ENCODE measurements around the gene NFATC2. TPM values are rescaled to one million over a fixed set of nuclear protein-coding genes. Genes with fewer than 3 reads are reported as not detected.

The NFATC2 gene
- total and polyA plus RNA-seq, 2 of the 8 experiments (the other 6 are each of a cell fraction or from before 2014, with no cell fraction given) = 0.27 to 0.91 TPM

- Histone ChIP-seq H3K14ac (ENCODE audit: insufficient read length) (no peak overlapping the region), H4K5ac (ENCODE audit: insufficient read length, low read depth, low read length) (no peak overlapping the region), H3K36me3 (ENCODE audit: control insufficient read depth in 2 of 4, insufficient read depth in 4 of 4, low read length in 3 of 4) (no peaks in the 10 kb centered on the region), H2BK20ac (ENCODE audit: low read length) (no peak overlapping the region), H3K9me3 (ENCODE audit: insufficient read depth in 2 of 2, low read depth in 1 of 2, low read length in 1 of 2) (no peaks in the 10 kb centered on the region), H3K27ac (ENCODE audit: low read depth, low read length) (no peak overlapping the region), H3K23me2 (ENCODE audit: low read depth, low read length) (no peaks in the 10 kb centered on the region; the same call in 1 of the 2 replicates), H3K79me1 (ENCODE audit: low read depth, low read length) (no peaks in the 10 kb centered on the region), H3K4me1 (replicated peaks in 1 of 4; ENCODE audit: control insufficient read depth in 3 of 4, insufficient read depth in 4 of 4, low read length in 3 of 4) (no peaks in the 10 kb centered on the region), H4K20me1 (replicated peaks in 1 of 2; ENCODE audit: control insufficient read depth in 1 of 2, insufficient read depth in 2 of 2, low read length in 2 of 2) (no peaks in the 10 kb centered on the region), H2AFZ (ENCODE audit: low read length) (no peak overlapping the region), H3K79me2 (ENCODE audit: control insufficient read depth in 1 of 2, insufficient read depth in 2 of 2, low read length in 2 of 2) (no peaks in the 10 kb centered on the region), H4K8ac (ENCODE audit: extremely low read depth, insufficient read depth, low read length) (no peak overlapping the region; the same call in 1 of the 2 replicates), H3K27me3 (replicated peaks in 1 of 4; ENCODE audit: control insufficient read depth in 3 of 4, extremely low read depth in 1 of 4, insufficient read depth in 3 of 4, low read length in 3 of 4) (no peaks in the 10 kb centered on the region; a peak in 2 of 7 replicates), H3K23ac (ENCODE audit: insufficient read length) (no peak overlapping the region), H2BK120ac (replicated peaks; ENCODE audit: low read depth, low read length) (no peak overlapping the region), H2BK15ac (ENCODE audit: low read length) (no peak overlapping the region), H3K56ac (replicated peaks; ENCODE audit: insufficient read length, low read depth, low read length) (no peak overlapping the region), H3K4me3 (ENCODE audit: extremely low read depth in 1 of 4, insufficient read depth in 2 of 4, low read depth in 3 of 4, low read length in 4 of 4) (no peak overlapping the region), H3K9ac (replicated peaks in 1 of 4; ENCODE audit: extremely low read depth in 1 of 4, low read depth in 3 of 4, low read length in 3 of 4) (no peak overlapping the region), H3K4me2 (ENCODE audit: insufficient read depth in 1 of 2, low read depth in 2 of 2, low read length in 2 of 2) (no peak overlapping the region), H2AK5ac (ENCODE audit: low read depth, low read length) (no peak overlapping the region), H2BK12ac (ENCODE audit: low read depth, low read length) (no peak overlapping the region), H4K91ac (replicated peaks; ENCODE audit: insufficient read length, low read length) (no peak overlapping the region), H3K18ac (ENCODE audit: extremely low read depth, low read length) (no peak overlapping the region), H3K4ac (replicated peaks; ENCODE audit: insufficient read length, low read depth, low read length) (no peak overlapping the region), H2BK5ac (ENCODE audit: low read depth, low read length) (no peak overlapping the region)
- FAIRE-seq = no peak
- POLR2A ChIA-PET (ENCODE audit: partially characterized antibody) = no interaction called here
- no peak for DNase-seq (ENCODE audit: low read depth in 1 of 2, low spot score in 2 of 2)
- 97% methylated on average over 6 of the region's 6 CpGs; no CpG with 5 or more reads in 1 of the 2 experiments for WGBS, 2 experiments (ENCODE audit: extremely low coverage in 1 of 2, insufficient coverage in 1 of 2, insufficient read length in 1 of 2, insufficient replicate concordance in 2 of 2, low coverage in 1 of 2, low lambda C conversion rate in 2 of 2, missing lambda C conversion rate in 1 of 2)
- CTCF ChIA-PET (ENCODE audit: partially characterized antibody) = interaction anchor here (0.8 to 1.6 kb wide), 2 partner anchors 9 to 27 kb away, joined by 3 to 4 read pairs; no protein-coding TSS in a partner anchor
- TF ChIP-seq ZNF274 (IDR thresholded peaks at IDR 0.05; ENCODE audit: borderline replicate concordance, extremely low read depth, low read length) = no peak
- TF ChIP-seq SIRT6 (IDR thresholded peaks at IDR 0.05; ENCODE audit: low read length) = no peak
Observed at GRCh38 chr20:51574248-51575033, 31.9 kb upstream of the NFATC2 start.
